T-helper 1 cell treated with Interleukin-12 subunit alpha and Interleukin-12 subunit beta and Interleukin-4 antibody, amounts not matched to agents 30 ng/mL and 1 ng/mL, for 36 hours (primary cell): ENCODE data around the gene PDZD7. TPM values are rescaled to one million over a fixed set of nuclear protein-coding genes. Genes with fewer than 3 reads are reported as not detected.

ENCODE experiments used
- intact Hi-C: fragments of 100-400 bp; cut with micrococcal nuclease; formaldehyde crosslinking; loops from one replicate; pipeline ENCODE4 v1.15.1; 2024
- total RNA-seq: library from RNA; stranded (reverse); gene quantifications from 2 replicates; pipeline ENCODE4 v1.2.3, GENCODE V29; 2022

PDZD7 gene
- total RNA-seq, 1 donor from 2014 or later = 0.71 TPM

GRCh38 chr10:101062232-101063049 lies 31.5 kb upstream of the PDZD7 start:
- intact Hi-C loops = loop anchor here (5.0 to 10.0 kb wide), 4 partner anchors 60 to 722 kb away; partner anchors contain the start of genes FBXW4, HIF1AN and NPM3

DNA sequence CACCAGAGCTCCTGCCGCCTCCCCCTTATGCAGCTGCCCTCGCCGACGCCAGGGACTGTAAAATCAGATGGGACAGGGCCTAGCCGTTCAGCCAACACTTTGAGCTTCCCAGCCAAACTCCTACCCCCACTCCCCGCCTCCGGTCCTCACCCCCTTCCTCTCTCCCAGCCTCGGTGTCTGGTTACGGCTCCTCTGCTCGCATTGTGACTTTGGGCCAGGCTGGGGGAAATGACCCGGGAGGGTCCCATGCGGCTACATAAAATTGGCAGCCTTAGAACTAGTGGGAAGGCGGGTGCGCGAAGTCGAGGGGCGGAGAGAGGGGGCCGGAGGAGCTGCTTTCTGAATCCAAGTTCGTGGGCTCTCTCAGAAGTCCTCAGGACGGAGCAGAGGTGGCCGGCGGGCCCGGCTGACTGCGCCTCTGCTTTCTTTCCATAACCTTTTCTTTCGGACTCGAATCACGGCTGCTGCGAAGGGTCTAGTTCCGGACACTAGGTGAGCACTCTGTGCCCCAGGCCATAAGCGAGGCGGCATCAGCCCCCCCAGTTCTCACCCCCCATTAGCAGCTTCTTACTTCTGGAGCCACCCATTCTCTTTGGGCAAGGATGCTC lies 30.8 kb upstream of the PDZD7 start, which contains the start of gene KAZALD1:
Gene KAZALD1 (plus strand): TSS at position 366 of the 608 bp plus-strand sequence. CDS start 604 bp downstream, outside the sequence.
- intact Hi-C loops = loop anchor here (1.0 to 10.0 kb wide), 6 partner anchors 61 to 723 kb away; partner anchors contain the start of genes DPCD, FBXW4, HIF1AN and NPM3

DNA sequence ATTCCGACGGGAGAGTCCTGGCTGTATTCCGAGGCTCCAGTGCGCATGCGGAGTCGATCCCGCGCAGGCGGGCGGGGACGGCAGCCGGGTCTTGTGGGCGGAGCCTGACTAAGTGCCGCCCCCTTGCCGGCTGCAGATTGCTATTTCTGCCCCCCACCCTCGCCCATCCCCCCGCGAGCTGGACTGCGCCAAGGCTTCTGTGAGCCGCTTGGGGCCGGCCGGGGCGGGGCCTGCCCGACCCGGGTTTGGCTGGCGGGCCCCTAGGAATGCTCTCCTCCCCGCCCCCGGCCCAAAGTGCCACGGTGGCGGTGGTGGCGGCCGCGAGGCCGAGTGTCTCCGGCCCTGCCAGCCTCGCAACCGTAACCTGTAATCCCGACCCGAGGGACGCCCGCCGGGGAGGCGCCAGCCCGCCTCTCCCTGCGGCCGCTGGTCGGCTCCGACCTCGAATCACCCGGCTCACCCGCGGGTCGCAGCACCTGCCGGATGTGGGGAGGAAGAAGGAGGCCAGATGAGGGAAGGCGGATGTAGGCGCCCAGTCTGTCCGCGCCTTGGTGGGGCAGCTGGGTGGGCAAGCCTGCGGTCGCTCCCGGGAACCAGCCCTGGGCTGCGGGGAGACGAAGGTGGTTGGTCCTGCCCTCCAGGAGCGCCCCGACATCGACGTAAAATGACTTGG lies 30.2 kb upstream of the PDZD7 start:
- intact Hi-C loops = loop anchor here (1.0 to 10.0 kb wide), 14 partner anchors 7 to 757 kb away; partner anchors contain the start of genes BTRC, DPCD, FBXW4 and HIF1AN

- intact Hi-C loops = loop anchor here (1.0 to 10.0 kb wide), 12 partner anchors 8 to 758 kb away; partner anchors contain the start of genes BTRC, FBXW4, HIF1AN and NPM3
Measured at GRCh38 chr10:101060036-101060950, 29.4 kb upstream of the PDZD7 start.

GRCh38 chr10:101056365-101057151 lies 25.6 kb upstream of the PDZD7 start:
- intact Hi-C loops = no loop called here

DNA sequence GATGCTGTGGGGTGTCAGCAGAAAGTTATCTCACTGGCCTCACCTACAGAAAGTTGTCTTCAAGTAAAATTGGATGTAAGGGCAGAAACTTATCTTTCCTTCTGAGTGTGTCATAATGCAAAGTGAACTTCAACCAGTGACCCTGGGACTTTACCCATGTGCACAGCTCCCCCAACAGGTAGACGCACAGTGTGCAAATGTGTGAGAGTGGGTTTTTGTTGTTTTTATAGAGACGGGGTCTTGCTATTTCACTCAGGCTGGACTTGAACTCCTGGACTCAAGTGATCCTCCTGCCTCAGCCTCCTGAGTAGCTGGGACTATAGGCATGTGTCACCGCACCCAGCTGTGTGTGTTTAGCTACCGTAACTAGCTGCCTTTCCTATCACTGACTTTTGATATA lies 24.5 kb upstream of the PDZD7 start:
- intact Hi-C loops = no loop called here

DNA sequence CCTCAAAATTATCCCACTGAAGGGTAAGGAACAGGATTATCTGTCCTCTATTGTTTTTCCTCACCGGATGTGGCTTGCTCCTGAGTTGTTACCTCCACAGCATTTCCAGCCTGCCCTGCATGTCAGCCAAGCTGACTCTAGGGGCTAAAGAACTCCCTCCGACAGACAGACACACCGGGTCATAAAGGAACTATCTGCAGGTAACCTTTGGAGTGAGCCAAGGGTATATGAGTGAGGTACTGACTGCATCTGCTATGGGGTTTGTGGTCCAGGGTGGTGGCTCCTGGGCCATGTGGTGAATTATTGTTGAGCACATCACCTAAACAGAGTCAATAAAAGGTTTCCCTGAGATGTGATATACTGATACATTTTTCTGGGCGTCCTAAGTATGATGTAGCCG lies 23.9 kb upstream of the PDZD7 start:
- intact Hi-C loops = no loop called here

DNA sequence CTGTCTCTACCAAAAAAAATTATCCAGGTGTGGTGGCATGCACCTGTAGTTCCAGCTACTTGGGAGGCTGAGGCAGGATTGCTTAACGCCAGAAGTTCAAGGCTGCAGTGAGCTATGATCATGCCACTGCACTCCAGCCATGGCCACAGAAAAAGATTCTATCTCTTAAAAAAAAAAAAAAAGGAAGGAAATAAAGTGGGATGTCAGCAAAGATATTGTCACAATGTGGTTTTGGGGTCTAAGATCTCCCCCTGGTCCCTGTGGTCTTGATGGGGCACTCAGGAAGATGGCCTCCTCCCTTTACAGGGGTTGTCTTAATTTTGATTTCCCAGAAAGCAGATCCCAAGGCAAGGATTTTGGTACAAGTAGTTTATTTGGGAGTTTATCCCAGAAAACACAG lies 23.4 kb upstream of the PDZD7 start:
- intact Hi-C loops = no loop called here

DNA sequence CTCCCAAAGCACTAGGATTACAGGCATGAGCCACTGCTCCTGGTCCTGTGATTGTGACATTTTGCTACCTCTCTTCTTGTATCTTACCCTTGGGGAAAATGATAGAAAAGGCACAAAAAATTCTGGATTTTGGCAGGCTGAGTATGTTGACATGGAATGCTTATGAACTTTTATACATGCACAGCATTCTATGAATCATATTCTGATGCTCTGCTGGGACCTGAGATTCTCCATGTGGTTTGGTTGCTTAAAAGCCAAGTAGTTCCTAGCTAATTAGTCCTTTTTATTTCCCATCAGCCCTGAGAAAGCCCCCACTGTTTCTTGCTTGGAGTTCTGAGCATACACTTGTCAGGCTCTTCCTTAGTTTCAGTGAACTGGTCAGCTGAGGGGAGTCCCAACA lies 22.6 kb upstream of the PDZD7 start:
- intact Hi-C loops = no loop called here

DNA sequence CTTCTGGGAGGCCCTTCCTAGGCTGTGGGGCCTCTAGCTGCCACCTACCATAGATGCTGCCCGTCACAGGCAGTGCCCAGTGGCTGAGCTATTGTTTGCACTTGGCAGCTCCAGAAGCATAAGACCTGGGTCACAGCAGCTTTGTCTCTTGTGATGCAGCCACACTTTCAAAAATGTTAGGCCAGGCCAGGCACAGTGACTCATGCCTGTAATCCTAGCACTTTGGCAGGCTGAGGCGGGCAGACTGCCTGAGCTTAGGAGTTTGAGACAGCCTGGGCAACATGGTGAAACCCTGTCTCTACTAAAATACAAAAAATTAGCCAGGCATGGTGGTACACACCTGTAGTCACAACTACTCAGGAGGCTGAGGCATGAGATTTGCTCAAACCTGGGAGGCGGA lies 21.4 kb upstream of the PDZD7 start:
- intact Hi-C loops = no loop called here

DNA sequence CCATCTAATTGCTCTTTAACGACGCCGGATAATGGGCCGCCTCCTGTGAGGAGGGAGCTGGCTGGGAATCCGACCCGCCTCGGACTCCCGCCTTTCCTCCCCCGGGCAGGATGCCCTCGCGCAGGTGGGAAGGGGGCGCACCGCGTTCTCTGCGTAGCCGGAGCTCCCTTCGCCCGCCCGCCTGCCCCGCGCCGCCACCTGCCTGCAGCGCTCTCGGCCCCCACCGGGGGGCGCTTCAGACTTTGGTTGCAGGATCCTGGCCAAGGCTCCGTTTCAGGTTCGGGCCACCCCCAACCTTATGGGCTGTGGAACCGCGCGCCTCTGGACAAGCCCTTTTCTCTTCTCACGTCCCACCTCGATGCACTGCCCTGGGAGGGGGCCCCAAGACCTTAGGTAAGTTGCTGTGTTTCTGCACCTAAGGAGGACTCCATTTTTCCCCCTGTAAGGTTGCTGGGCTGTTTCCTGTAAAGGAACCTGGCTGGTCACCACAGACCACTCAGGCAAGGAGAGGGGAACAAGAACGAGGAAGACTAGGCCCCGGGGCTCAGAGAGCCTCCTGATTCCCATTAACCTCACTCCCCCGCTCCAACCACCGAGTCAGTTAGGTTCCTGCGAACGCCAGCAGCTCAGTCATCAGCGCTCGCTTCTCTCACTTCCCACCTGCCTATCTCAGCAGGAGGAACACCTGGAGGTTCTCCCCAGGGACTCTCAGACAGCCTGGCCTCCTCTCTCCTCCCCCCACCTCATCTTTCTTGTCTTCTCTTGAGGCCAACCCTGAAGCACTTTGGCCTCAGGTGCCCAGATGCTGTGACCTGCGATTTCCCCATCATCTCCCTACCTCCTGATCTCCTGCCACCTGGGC lies 19.5 kb upstream of the PDZD7 start:
- intact Hi-C loops = loop anchor here (1.0 kb wide), 3 partner anchors 9 to 17 kb away; no protein-coding TSS in a partner anchor

DNA sequence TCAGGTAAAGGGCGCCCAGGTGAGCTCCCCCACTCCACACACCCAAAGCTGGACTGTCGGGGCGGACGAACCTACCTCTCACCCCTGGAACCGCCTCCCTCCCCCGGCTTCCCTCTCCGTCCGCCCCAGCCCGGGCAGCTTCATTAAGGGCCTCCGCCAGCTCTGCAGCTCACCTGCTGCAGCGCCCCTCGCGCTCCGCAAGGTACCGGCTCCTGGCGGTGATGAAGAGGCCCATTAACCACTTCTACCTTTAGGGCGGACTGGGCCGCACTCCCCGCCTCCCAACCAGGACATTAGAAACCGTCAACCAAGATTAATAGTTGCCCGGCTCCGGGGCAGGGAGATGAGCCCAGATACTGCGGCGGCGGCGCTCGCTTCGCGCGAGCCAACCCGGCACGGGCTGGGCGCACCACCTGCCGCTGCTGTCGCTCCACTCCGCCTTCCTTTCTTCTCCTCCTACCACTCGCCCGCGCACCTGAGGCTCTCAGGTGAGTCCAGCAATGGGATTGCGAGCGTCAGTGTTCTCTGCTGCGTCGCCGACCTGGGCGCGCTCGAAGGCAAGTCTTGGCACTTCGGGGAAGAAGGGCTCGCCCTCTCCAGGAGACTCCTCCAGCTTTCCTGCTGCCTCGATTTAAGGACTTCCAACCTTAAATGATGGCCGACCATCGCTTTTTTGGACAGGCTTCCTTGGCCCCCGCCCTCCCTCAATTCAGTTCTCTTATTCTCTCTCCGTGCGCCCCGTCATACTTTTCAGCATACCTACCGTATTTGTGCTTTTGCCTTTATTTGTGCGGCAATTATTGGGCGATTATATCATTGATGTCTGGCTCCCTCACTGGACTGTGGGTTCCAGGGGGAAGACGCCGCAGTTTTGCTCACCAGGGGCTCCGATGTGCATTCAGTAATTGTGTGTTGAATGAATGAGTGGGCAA lies 17.3 kb upstream of the PDZD7 start:
- intact Hi-C loops = no loop called here

GRCh38 chr10:101047268-101047667 lies 16.3 kb upstream of the PDZD7 start:
- intact Hi-C loops = no loop called here

- intact Hi-C loops = no loop called here
Measured at GRCh38 chr10:101046332-101047238, 15.7 kb upstream of the PDZD7 start.

DNA sequence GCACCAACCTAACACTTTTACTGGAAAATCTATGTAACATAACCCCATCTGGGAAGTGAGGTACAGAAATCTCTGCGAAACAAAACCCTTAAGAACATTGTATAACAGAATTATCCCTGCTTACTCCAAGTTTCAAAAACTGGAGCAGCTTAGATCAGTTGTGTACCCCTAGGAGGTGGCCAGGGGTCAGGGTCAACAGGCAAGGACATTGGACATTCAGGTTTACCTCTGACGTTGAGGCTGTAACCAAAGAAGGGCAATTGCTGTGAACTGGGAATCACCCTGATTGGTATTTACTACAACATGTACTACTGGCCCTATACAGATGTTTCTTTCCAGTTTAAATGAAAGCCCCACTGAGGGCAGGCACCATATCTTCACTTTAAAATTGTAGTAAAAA lies 13.2 kb upstream of the PDZD7 start:
- intact Hi-C loops = no loop called here

GRCh38 chr10:101043363-101043707 lies 12.4 kb upstream of the PDZD7 start:
- intact Hi-C loops = loop anchor here (2.0 kb wide), 1 partner anchor 25 kb away; no protein-coding TSS in a partner anchor
